ENCODE results near the gene PLS1.

The PLS1 gene

DNA sequence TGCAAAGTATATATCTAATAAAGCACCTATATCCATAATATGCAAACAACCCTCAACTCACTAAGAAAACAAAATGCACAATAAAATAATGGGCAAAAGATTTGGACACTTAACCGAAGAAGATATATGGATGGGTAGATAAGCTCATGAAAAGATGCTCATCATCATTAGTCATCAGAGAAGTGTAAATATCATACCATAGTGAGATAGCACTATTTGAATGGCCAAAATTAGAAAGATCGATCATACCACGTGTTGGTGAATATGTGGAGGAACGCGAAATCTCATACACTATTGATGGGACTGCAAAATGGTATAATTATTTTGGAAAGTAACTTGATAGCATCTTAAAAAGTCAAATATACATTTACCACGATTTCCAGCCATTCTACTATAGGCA lies 40.5 kb downstream of the PLS1 start:
- no peak for DNase-seq (ENCODE audit: low read depth in 2 of 2, low spot score in 1 of 2)

- DNase-seq (ENCODE audit: low read depth in 2 of 2, low spot score in 1 of 2), result no peak
Observed at GRCh38 chr3:142638291-142638690, 42.1 kb downstream of the PLS1 start.

DNA sequence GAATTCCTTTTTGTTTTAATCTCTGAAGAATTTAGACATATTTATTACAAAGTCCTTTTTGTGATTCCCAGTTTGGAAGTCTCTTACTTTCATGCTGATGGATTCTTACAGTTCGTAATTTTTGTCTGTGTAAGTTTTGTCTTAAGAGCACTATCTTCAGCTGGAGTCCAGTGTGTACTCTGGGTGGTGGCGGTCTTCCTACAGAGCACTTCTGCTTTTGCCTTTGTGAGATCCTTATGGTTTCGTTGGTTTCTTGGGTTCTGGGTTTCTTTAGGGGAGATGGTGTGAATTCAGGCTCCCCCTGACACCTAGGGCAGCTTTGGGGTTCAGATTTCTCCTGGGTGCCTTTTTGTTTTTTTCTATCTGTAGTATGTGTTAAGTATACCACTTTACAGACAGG lies 45.3 kb downstream of the PLS1 start:
- DNase-seq (ENCODE audit: low read depth in 2 of 2, low spot score in 1 of 2), result no peak

GRCh38 chr3:142642956-142643355 lies 46.8 kb downstream of the PLS1 start:
- no peak for DNase-seq (ENCODE audit: low read depth in 2 of 2, low spot score in 1 of 2)

GRCh38 chr3:142644502-142644901 lies 48.3 kb downstream of the PLS1 start:
- no peak for DNase-seq (ENCODE audit: low read depth in 2 of 2, low spot score in 1 of 2)

DNA sequence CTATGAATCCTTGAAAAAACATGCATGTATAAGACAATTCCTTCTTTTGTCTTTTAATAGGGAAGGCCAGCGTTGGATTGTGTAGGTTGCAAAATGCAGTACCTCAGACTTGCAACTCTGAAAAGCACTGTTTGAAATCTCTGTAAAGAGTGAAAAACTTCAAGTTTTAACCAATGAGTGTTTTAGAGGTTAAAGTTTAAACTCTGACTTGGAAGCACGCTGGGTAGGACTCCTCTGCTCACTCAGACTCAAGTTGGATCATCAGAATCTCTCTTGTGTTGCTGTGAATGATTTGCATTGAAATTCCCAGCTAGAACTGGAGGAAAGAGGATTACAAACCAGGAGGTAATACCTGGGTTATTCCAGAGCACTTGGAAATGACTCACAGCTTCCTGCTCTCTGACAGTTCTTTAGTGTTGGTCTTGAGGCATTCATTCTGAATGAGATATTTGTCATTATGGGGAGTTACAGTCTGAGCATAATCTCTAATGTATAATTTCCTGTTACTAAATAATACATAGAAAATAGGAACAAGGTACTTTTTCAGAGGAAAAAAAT lies 49.1 kb downstream of the PLS1 start:
- no peak for DNase-seq (ENCODE audit: low read depth in 2 of 2, low spot score in 1 of 2)

DNA sequence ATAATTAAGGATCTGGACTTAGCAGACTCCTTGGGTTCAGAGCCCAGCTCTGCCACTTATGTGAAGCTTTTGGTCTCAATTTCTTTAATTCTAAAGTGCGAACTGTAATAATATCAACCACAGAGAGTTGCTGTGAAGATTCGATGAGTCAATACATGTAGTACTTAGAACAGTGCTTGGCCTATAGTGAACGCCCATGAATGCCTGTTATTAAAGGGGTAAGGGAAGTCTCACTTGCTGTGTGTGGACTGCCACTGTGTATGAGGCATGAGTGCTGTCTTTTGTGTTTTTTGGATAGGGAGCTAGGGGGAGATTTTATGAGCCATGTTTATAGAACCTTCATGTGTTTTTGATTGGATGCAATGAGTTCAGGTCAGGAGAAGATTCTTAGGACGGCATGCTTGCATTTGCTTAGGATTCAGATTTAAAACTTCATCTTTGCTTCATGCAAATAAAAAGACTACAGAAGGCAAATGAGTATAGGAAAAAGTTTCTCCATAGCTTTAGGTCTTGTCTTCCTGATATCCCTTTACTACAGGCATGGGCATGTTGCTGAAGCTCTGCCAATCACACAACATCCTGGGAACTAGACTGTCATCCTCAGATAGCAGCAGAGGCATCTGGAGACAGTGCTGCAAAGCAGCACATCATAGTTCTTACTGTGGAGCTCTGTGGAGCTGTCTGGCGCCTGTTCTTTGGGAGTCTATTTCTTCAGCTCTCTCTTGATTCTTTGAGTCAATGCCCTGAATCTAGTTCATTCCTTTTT lies 50.0 kb downstream of the PLS1 start:
- no peak for DNase-seq (ENCODE audit: low read depth in 2 of 2, low spot score in 1 of 2)

GRCh38 chr3:142647856-142648255 lies 51.7 kb downstream of the PLS1 start:
- DNase-seq (ENCODE audit: low read depth in 2 of 2, low spot score in 1 of 2), result no peak

GRCh38 chr3:142648950-142649349 lies 52.8 kb downstream of the PLS1 start:
- no peak for DNase-seq (ENCODE audit: low read depth in 2 of 2, low spot score in 1 of 2)

GRCh38 chr3:142650001-142650693 lies 54.0 kb downstream of the PLS1 start:
- no peak for DNase-seq (ENCODE audit: low read depth in 2 of 2, low spot score in 1 of 2)

GRCh38 chr3:142651711-142652110 lies 55.5 kb downstream of the PLS1 start:
- no peak for DNase-seq (ENCODE audit: low read depth in 2 of 2, low spot score in 1 of 2)

DNA sequence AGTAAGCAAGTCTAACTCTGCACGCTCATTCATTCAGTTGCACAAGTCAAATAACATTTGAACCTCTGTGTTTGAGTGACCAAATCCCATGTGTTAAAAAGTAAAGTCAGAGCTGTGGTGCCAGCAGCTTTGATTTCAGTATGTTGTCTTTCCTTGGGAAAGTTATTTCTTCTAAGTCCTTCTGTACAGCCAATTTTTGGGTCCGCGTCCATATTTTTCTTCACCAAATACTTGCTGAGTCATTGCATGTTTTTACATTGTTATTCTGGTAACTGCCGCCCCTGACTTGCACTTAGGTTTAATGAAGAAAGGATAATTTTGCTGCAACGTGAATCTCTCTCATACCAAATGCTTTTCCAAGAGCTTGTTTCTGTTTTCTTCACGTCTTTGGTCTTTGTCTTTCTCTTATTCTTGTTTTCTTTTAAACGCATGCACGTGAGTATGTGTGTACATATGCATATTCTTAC lies 56.7 kb downstream of the PLS1 start:
- DNase-seq (ENCODE audit: low read depth in 2 of 2, low spot score in 1 of 2), result no peak

- DNase-seq (ENCODE audit: low read depth in 2 of 2, low spot score in 1 of 2), result no peak
Observed at GRCh38 chr3:142656575-142656974, 60.4 kb downstream of the PLS1 start.

DNA sequence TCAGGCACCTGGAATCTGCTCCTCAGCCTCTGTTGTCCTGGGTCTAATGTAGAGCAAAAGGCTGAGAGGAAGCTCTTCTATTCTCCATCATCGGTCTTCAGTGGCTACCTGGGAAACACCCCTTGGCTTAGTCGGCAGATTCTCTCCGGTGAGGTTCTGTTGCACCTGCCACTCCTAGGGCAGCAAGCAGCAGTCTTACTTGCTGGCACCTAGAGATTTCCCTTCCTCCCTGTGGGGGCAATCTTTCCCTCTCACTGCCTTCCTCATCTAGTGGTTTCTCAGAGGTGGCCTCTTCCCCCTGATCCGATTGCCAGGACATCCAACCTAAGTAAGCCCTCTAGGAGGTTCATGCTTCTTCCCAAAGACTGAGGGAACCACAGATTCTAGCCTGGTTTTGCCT lies 60.8 kb downstream of the PLS1 start:
- no peak for DNase-seq (ENCODE audit: low read depth in 2 of 2, low spot score in 1 of 2)

DNA sequence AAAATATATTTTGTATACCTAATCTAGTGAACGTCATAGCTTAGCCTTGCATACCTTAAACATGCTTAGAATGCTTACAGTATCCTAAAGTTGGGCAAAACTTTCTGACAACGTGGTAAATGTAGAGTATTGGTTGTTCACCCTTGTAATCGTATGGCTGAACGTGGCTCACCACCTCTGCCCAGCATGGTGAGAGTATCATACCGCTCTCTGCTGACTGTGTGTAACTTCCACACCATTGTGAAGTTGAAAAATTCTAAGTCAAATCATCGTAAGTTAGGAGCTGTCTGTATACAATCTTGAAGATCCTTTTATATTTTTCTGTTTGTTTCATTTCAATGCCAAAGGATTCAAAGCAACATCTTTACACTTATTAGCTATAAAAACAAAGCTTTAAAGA lies 64.2 kb downstream of the PLS1 start:
- DNase-seq (ENCODE audit: low read depth in 2 of 2, low spot score in 1 of 2), result no peak

- no peak for DNase-seq (ENCODE audit: low read depth in 2 of 2, low spot score in 1 of 2)
Observed at GRCh38 chr3:142660893-142661292, 64.7 kb downstream of the PLS1 start.

- no peak for DNase-seq (ENCODE audit: low read depth in 2 of 2, low spot score in 1 of 2)
Observed at GRCh38 chr3:142663865-142664264, 67.7 kb downstream of the PLS1 start.

- DNase-seq (ENCODE audit: low read depth in 2 of 2, low spot score in 1 of 2), result no peak
Observed at GRCh38 chr3:142664311-142664710, 68.1 kb downstream of the PLS1 start.

GRCh38 chr3:142664819-142665218 lies 68.6 kb downstream of the PLS1 start:
- no peak for DNase-seq (ENCODE audit: low read depth in 2 of 2, low spot score in 1 of 2)

DNA sequence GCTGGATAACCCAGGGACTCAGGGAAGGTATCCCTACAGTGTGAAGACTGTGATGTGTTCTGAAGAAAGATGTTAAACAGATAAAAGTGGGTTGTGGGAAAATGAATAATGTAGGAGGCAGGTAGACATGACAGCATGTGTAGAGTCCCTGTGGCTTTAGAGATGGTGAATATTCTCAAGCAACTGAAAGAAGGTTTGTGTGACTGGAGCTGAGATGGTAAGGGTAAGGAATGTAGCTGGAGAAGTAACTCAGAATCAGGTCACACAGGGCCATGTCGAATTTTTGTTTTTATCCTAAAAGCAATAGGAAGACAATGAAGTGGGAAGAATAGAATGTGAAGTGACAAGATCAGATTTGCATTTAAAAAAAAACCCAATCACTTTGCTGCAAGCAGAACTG lies 73.9 kb downstream of the PLS1 start:
- DNase-seq (ENCODE audit: low read depth in 2 of 2, low spot score in 1 of 2), result no peak

DNA sequence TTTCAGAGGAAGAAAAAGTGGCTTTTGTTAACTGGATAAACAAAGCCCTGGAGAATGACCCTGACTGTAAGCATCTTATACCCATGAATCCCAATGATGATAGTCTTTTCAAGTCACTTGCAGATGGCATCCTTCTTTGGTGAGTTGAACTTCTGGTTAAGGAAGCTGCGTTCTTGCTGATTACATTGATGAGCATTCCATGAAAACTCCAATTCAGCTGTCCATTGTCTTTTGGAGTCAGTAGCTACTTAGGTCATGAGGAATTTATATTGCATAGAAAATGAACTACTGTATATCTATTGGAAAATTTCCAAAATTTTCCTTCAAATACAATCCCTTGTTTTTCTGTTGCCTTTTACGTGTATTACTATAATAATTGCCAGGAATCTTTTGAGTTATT lies 80.0 kb downstream of the PLS1 start:
- no peak for DNase-seq (ENCODE audit: low read depth in 2 of 2, low spot score in 1 of 2)

DNA sequence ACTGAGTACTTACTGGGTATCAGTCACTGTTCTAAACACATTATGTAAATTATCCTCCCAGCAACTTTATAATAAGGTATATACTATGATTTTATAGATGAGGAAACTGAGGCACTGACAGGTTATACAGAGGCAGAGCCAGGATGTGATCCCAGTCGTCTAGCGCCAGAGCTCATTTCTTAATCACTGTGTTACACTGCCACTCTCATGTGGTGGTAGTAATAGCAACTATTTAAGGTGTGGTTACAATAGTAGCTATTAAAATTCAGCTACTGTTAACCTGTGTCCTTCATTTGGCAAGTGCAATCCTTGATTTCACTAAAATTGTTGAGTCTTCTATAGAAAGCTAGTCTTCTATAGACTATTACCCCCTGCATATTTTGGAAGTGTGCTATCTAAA lies 84.5 kb downstream of the PLS1 start:
- DNase-seq (ENCODE audit: low read depth in 2 of 2, low spot score in 1 of 2), result no peak
